ENCODE measurements around the gene BTBD9. TPM values are rescaled to one million over a fixed set of nuclear protein-coding genes. Genes with fewer than 3 reads are reported as not detected.

The BTBD9 gene
- total and polyA plus RNA-seq, 3 donors from 2014 or later, result 11.4 to 32.8 (median 29.5) TPM

DNA sequence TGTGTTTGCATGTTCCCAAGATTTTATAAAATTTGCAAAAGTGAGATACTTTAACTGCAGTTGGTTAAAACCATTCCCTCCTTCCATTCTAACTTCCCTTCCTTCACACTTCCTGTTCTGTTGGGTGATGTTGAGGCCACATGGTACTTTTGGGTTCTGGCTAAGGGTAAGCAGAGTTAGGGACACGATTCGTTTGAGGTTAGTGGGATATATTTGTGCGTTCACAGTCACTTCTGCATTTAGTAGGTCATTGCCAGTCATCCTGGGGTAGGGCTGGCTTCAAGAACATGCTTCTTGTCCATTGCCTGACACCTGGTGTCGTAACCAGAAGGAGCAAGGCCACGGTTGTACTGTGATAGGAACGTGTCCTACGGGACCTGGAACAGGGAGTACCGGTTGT lies 480.1 kb downstream of the BTBD9 start:
- intact Hi-C loops (cut with DNase I; ENCODE audit: low total_unique reads), result loop anchor here (10.0 kb wide), 2 partner anchors 75 to 765 kb away; no protein-coding TSS in a partner anchor
- Histone ChIP-seq H3K27me3 (no peaks in the 10 kb centered on the region), H3K4me3 (no peak overlapping the region), H3K27ac (no peak overlapping the region), H3K36me3 (ENCODE audit: low read depth, missing control alignments) (no peaks in the 10 kb centered on the region), H3K4me1 (no peaks in the 10 kb centered on the region), H3K9me3 (no peaks in the 10 kb centered on the region)
- TF ChIP-seq, protein P1, sequence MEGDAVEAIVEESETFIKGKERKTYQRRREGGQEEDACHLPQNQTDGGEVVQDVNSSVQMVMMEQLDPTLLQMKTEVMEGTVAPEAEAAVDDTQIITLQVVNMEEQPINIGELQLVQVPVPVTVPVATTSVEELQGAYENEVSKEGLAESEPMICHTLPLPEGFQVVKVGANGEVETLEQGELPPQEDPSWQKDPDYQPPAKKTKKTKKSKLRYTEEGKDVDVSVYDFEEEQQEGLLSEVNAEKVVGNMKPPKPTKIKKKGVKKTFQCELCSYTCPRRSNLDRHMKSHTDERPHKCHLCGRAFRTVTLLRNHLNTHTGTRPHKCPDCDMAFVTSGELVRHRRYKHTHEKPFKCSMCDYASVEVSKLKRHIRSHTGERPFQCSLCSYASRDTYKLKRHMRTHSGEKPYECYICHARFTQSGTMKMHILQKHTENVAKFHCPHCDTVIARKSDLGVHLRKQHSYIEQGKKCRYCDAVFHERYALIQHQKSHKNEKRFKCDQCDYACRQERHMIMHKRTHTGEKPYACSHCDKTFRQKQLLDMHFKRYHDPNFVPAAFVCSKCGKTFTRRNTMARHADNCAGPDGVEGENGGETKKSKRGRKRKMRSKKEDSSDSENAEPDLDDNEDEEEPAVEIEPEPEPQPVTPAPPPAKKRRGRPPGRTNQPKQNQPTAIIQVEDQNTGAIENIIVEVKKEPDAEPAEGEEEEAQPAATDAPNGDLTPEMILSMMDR (IDR thresholded peaks at IDR 0.05), result no peak
- TF ChIP-seq POLR2A (IDR thresholded peaks at IDR 0.05), result no peak
- DNase-seq, result no peak
- WGBS, 2 donors, result 83 to 90% methylated on average over 8 of the region's 8 CpGs

DNA sequence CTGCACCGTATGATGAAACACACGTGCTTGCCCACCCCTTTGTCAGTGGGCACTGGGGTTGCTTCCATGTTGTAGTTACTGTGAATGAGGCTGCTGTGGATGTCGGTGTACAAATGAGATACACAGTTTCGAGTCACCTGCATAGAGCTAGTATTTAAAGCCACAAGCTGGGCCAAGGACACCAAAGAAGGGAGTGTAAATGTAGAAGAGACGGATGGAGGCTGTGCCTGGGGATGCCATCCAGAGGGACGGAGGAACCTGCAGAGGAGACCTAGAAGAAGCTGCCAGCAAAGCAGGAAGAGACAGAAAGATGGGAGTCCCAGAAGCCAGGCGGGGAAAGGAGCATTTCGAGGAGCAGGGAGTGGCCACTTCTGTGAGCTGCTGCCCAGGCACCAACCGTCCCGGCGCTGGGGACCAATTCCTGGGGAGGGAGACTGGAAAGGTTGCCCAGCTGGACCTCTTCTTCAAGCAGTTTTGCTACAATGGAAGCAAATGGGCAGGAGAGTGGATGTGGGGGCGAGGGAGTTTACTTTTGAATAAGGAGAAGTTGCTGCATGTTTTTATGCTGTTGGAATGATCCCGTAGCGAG lies 480.9 kb downstream of the BTBD9 start:
- Histone ChIP-seq H3K27me3 (no peaks in the 10 kb centered on the region), H3K4me3 (no peak overlapping the region), H3K9me3 (no peaks in the 10 kb centered on the region), H3K36me3 (ENCODE audit: low read depth, missing control alignments) (no peaks in the 10 kb centered on the region), H3K27ac (no peak overlapping the region), H3K4me1 (no peaks in the 10 kb centered on the region)
- intact Hi-C loops (cut with DNase I; ENCODE audit: low total_unique reads), result loop anchor here (10.0 kb wide), 2 partner anchors 76 to 764 kb away; no protein-coding TSS in a partner anchor
- WGBS, 2 donors, result 85 to 88% methylated on average over 14 of the region's 14 CpGs
- TF ChIP-seq POLR2A (IDR thresholded peaks at IDR 0.05), result no peak
- TF ChIP-seq, protein P1 (IDR thresholded peaks at IDR 0.05), result no peak
- no peak for DNase-seq

DNA sequence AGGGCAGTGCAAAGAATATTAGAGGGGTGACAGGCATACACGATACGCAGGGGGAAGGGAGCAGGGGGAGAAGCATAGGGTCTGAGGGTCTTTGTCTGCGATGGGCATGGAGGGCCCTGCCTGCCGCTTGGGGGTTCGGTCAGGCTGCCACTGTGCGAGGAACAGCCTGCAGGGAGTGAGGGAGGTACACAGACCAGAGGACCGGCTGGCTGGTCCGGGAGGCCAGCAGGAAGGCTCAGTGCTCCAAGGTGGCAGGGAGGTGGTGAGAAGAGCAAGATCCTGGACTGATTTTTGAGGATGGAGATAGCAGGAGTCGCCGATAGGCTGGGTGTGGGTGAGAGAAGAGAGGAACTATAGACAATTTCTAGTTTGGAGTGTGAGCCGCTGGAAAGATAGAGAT lies 481.8 kb downstream of the BTBD9 start:
- no peak for DNase-seq
- Histone ChIP-seq H3K9me3 (no peaks in the 10 kb centered on the region), H3K4me3 (no peak overlapping the region), H3K27ac (no peak overlapping the region), H3K36me3 (ENCODE audit: low read depth, missing control alignments) (no peaks in the 10 kb centered on the region), H3K4me1 (no peaks in the 10 kb centered on the region), H3K27me3 (no peaks in the 10 kb centered on the region)
- intact Hi-C loops (cut with DNase I; ENCODE audit: low total_unique reads), result loop anchor here (10.0 kb wide), 2 partner anchors 77 to 763 kb away; no protein-coding TSS in a partner anchor
- TF ChIP-seq, protein P1 (IDR thresholded peaks at IDR 0.05), result no peak
- TF ChIP-seq POLR2A (IDR thresholded peaks at IDR 0.05), result no peak
- WGBS, 2 donors, result 87 to 88% methylated on average over 11 of the region's 11 CpGs

DNA sequence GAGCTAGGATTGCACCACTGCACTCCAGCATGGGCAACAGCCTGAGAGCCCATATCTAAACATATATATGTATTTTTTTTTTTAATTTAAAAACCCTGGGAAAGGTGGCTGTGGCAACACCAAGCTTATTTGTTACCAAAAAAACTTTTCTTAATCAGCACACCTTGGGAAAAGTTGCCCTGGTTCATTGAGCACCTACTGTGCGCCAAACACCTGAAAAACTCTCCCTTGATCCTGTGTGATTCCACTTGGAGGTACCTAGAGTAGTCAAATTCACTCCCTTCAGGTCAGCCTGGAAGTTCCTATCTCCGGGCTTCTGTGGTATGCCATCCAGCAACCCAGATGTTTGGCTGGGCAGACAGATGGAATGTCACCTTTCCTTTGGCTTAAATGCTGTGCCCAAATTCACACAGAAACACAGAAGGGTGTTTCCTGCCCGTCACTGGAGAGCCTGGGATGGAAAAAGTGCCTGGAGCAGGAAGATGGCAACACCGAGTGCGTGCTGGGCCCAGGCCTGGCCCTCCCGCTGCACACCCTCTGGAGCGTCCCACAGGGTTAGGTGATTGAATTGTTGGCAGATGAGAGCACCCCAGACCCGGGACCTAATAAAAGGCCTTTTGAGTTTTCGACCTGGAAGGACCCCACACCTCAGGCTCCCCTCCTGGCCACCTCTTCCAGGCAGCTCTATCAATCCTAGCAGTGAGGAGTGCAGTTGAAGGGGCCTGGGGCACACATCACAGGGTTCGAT lies 482.7 kb downstream of the BTBD9 start:
- no peak for DNase-seq
- no peaks in the 10 kb centered on the region for H3K27me3 ChIP-seq
- WGBS, 2 donors, result 90 to 95% methylated on average over 3 to 10 of the region's 10 CpGs
- H3K27ac ChIP-seq, result no peak overlapping the region
- no peaks in the 10 kb centered on the region for H3K4me1 ChIP-seq
- TF ChIP-seq, protein P1 (IDR thresholded peaks at IDR 0.05), result no peak
- no peak for TF ChIP-seq POLR2A (IDR thresholded peaks at IDR 0.05)
- H3K4me3 ChIP-seq, result no peak overlapping the region
- H3K36me3 ChIP-seq (ENCODE audit: low read depth, missing control alignments), result no peaks in the 10 kb centered on the region
- intact Hi-C loops (cut with DNase I; ENCODE audit: low total_unique reads), result loop anchor here (10.0 kb wide), 2 partner anchors 78 to 762 kb away; no protein-coding TSS in a partner anchor
- H3K9me3 ChIP-seq, result no peaks in the 10 kb centered on the region
